ENCODE measurements around the gene SH3D19. TPM values are rescaled to one million over a fixed set of nuclear protein-coding genes. Genes with fewer than 3 reads are reported as not detected.

The SH3D19 gene
- total RNA-seq, 1 experiment from 2014 or later: 29.7 TPM

- no peak overlapping the region for H3K14ac ChIP-seq (ENCODE audit: insufficient read depth, low read length)
- Mint-ChIP-seq H3K27me3 (ENCODE audit: low read depth) (no peaks in the 10 kb centered on the region), H3K36me3 (ENCODE audit: insufficient read depth in 1 of 3, low read depth in 3 of 3) (no peaks in the 10 kb centered on the region), H3K9me3 (no peaks in the 10 kb centered on the region), H3K4me3 (no peak overlapping the region), H3K27ac (no peak overlapping the region), H3K4me1 (peaks cover 47 to 52% of the 10 kb centered on the region in 2 experiments)
- no peak for DNase-seq
- H2BK5ac ChIP-seq (ENCODE audit: insufficient read length, low read length): no peak overlapping the region
- no peak overlapping the region for H3K27ac ChIP-seq (ENCODE audit: insufficient read length, low read depth, low read length)
- no peaks in the 10 kb centered on the region for H4K20me1 ChIP-seq (ENCODE audit: control insufficient read depth, insufficient read depth, insufficient read length)
- H3K4me2 ChIP-seq (ENCODE audit: insufficient read depth, insufficient read length, low read length): no peak overlapping the region
- H3K4me1 ChIP-seq (ENCODE audit: insufficient read depth, low read length): peaks cover 7% of the 10 kb centered on the region; the same call in 1 of the 2 replicates
- H2AFZ ChIP-seq (ENCODE audit: low read length): no peak overlapping the region
- no peak overlapping the region for H3K18ac ChIP-seq (ENCODE audit: insufficient read length, low read depth, low read length)
- no peak overlapping the region for H2BK12ac ChIP-seq (ENCODE audit: insufficient read length, low read depth, low read length)
- H3K23me2 ChIP-seq (ENCODE audit: insufficient read length, low read depth, low read length, poor library complexity, severe bottlenecking): no peaks in the 10 kb centered on the region
- H2BK20ac ChIP-seq (ENCODE audit: low read depth, low read length, poor library complexity, severe bottlenecking): no peak overlapping the region
- TF ChIP-seq CTCF (conservative IDR thresholded peaks at IDR 0.05): no peak
- no peaks in the 10 kb centered on the region for H3K27me3 ChIP-seq (ENCODE audit: insufficient read depth, low read length)
- H2BK120ac ChIP-seq (ENCODE audit: low read depth, low read length, poor library complexity, severe bottlenecking): no peak overlapping the region
- H2AK5ac ChIP-seq (ENCODE audit: insufficient read length, low read length): no peak overlapping the region
- H2BK15ac ChIP-seq (ENCODE audit: low read depth, low read length): no peak overlapping the region
- H3K79me2 ChIP-seq (ENCODE audit: insufficient read depth, low read length): no peaks in the 10 kb centered on the region; the same call in 1 of the 2 replicates
- no peak overlapping the region for H3K56ac ChIP-seq (ENCODE audit: insufficient read length, low read depth, low read length)
- no peak overlapping the region for H4K5ac ChIP-seq (ENCODE audit: insufficient read length, low read depth, low read length)
- no peak overlapping the region for H3K4ac ChIP-seq (ENCODE audit: low read depth, low read length)
- no peaks in the 10 kb centered on the region for H3K9me3 ChIP-seq (ENCODE audit: control insufficient read depth, low read depth, low read length)
- H4K91ac ChIP-seq (ENCODE audit: insufficient read length, low read depth, low read length): no peak overlapping the region
- no peak overlapping the region for H3T11ph ChIP-seq (ENCODE audit: low read length)
- WGBS (ENCODE audit: extremely low coverage, insufficient read length, low lambda C conversion rate): no CpG with 5 or more reads among the region's 2 CpGs
- no peak overlapping the region for H4K8ac ChIP-seq (replicated peaks; ENCODE audit: insufficient read length, low read depth, low read length)
- H3K79me1 ChIP-seq (ENCODE audit: insufficient read depth, low read depth, low read length, poor library complexity, severe bottlenecking): no peaks in the 10 kb centered on the region
- H3K9ac ChIP-seq (ENCODE audit: extremely low read depth, insufficient read length, low read length): no peak overlapping the region
- H3K23ac ChIP-seq (ENCODE audit: insufficient read length, low read depth, low read length): no peak overlapping the region
Observed at GRCh38 chr4:151246742-151247141, 78.7 kb downstream of the SH3D19 start.

Measured in H9 (cell line).